Lower leg skin (tissue), 4 donors: ENCODE measurements around the gene EXOC6B. TPM values are rescaled to one million over a fixed set of nuclear protein-coding genes. Genes with fewer than 3 reads are reported as not detected.

Experiments used
- DNase-seq, 2 donors: peaks; one replicate each; pipeline ENCODE4 v3.0.0-alpha.2; 2019; ENCODE audit warnings: low spot score in 2 of 2
- H3K4me3 ChIP-seq: fragments of 200-600 bp; sonication (generic); 2 replicates; pipeline ENCODE4 v1.5.1; 2017; ENCODE audit warnings: mild to moderate bottlenecking, low read depth; ENCODE audit not compliant: poor library complexity, severe bottlenecking
- POLR2A ChIP-seq, 2 donors: fragments of 450-650 bp; IDR thresholded peaks; one replicate each; pipeline ENCODE4 v1.6.1; 2016 to 2017; ENCODE audit warnings: antibody characterized with exemption in 2 of 2, mild to moderate bottlenecking in 1 of 2, moderate library complexity in 1 of 2
- WGBS, 2 donors: methylation state at CpG; one replicate each; pipeline ENCODE4 v1.1.5; 2018; 5-methylcytosine and 5-hydroxymethylcytosine counted together
- intact Hi-C: fragments of 100-400 bp; cut with DNase I; formaldehyde crosslinking; loops from one replicate; pipeline ENCODE4 v1.15.0; 2023; ENCODE audit warnings: low total_unique reads
- total RNA-seq, 4 donors: library from RNA; depleted of rRNA; stranded (reverse); fragments of >200 nt; gene quantifications; one replicate each; pipeline ENCODE4 v1.1.0, GENCODE V29; 2016
- TF ChIP-seq, protein P1 (sequence below), 3 donors: fragments of 450-650 bp; IDR thresholded peaks; one replicate each; pipeline ENCODE4 v1.5.1; 2016; ENCODE audit warnings: antibody characterized with exemption in 3 of 3, mild to moderate bottlenecking in 3 of 3, moderate library complexity in 2 of 3

EXOC6B gene
- total RNA-seq, 4 donors from 2014 or later, result 85.8 to 164 (median 103) TPM

GRCh38 chr2:72204156-72204785 is 621.6 kb downstream of the EXOC6B start:
- no peak for DNase-seq

DNA sequence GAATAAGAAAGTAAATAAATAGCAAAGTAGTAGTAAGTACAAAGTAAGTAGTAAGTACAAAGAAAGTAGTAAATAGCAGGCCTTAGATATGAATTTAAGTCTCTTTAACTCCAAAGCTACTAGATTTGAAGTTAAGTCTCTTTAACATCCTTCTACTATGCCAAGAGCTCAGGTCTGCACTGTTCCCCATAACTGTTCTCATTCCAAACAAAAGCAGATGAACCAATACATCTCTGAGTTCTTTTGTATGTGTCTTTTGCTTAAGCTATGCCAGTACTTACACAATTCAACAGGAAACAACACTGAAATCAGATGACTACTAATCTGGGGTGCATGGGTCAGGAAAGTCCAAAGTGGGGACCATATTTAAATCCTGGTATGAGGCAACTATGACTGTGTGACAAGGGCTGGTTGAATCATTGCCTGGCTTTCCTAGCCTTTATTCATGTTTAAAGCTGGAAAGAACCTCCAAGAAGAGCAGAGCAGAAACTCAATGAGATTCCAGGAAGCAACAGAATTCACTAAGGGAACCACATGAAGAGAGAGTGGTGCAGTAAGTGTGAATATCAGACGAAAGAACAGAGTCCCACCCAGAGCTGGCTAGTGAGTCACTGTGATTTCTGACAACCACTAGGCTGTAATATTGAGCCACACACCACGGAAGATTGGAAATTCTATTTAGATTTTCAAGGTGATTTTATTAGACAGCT is 627.1 kb downstream of the EXOC6B start:
- no peak for DNase-seq
- no peak overlapping the region for H3K4me3 ChIP-seq
- intact Hi-C loops, result no loop called here
- WGBS, 2 donors, result 70 to 71% methylated on average over 2 of the region's 2 CpGs
- TF ChIP-seq, protein P1, sequence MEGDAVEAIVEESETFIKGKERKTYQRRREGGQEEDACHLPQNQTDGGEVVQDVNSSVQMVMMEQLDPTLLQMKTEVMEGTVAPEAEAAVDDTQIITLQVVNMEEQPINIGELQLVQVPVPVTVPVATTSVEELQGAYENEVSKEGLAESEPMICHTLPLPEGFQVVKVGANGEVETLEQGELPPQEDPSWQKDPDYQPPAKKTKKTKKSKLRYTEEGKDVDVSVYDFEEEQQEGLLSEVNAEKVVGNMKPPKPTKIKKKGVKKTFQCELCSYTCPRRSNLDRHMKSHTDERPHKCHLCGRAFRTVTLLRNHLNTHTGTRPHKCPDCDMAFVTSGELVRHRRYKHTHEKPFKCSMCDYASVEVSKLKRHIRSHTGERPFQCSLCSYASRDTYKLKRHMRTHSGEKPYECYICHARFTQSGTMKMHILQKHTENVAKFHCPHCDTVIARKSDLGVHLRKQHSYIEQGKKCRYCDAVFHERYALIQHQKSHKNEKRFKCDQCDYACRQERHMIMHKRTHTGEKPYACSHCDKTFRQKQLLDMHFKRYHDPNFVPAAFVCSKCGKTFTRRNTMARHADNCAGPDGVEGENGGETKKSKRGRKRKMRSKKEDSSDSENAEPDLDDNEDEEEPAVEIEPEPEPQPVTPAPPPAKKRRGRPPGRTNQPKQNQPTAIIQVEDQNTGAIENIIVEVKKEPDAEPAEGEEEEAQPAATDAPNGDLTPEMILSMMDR (IDR thresholded peaks at IDR 0.05), result no peak
- no peak for TF ChIP-seq POLR2A (IDR thresholded peaks at IDR 0.05)

More at GRCh38 chr2:72204156-72204785, 621.6 kb downstream of the EXOC6B start:
- intact Hi-C loops, result no loop called here
- TF ChIP-seq, protein P1 (IDR thresholded peaks at IDR 0.05), result no peak
- TF ChIP-seq POLR2A (IDR thresholded peaks at IDR 0.05), result no peak
- no peak overlapping the region for H3K4me3 ChIP-seq
- 71 to 77% methylated on average over 8 of the region's 8 CpGs for WGBS, 2 donors

GRCh38 chr2:72193723-72194122 is 632.1 kb downstream of the EXOC6B start:
- DNase-seq, result no peak
- no peak for TF ChIP-seq POLR2A (IDR thresholded peaks at IDR 0.05)
- TF ChIP-seq, protein P1 (IDR thresholded peaks at IDR 0.05), result no peak
- intact Hi-C loops, result no loop called here
- no peak overlapping the region for H3K4me3 ChIP-seq

DNA sequence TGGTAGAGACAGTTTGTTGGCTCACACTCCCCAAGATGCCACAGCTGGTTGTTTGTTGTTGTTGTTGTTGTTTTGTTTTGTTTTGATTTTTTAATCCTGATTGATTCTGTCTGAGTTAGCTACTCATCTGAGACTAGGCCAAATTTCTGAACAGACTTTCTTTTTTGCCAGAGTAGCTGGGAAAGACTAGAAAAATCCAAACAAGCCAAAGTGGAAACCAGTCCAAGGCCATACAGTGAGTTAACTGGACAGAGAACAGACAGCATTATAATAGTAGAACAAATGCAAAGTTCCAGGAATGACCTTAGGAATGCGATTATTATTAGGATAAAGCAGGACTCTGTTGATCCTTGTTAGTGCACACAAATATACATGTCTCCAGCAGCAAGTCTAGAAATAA is 634.4 kb downstream of the EXOC6B start:
- intact Hi-C loops, result no loop called here
- 74 to 96% methylated on average over 1 of the region's 1 CpG for WGBS, 2 donors
- no peak for DNase-seq
- no peak overlapping the region for H3K4me3 ChIP-seq
- TF ChIP-seq, protein P1 (IDR thresholded peaks at IDR 0.05), result no peak
- no peak for TF ChIP-seq POLR2A (IDR thresholded peaks at IDR 0.05)

DNA sequence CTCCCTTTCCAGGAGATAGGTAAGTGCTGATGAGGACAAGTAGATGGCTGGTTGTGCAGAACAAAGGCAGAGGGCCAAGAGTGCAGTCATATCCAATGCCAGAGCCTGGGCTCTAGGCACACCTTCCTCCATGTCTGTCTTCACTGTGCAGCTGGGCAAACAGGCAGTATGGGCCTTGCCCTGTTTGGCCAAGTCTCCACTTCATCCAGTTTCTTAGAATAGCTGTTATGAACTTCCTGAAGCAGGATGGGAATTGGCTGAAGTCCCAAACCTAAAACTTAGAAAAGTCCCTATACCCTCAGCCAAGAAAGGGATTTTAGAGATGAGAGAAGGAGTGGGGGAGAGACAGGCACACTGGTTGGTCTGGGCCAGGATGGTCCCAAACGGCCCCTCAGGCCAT is 640.6 kb downstream of the EXOC6B start:
- no peak for DNase-seq
- WGBS, 2 donors, result 46 to 65% methylated on average over 1 of the region's 1 CpG
- H3K4me3 ChIP-seq, result no peak overlapping the region
- TF ChIP-seq POLR2A (IDR thresholded peaks at IDR 0.05), result no peak
- TF ChIP-seq, protein P1 (IDR thresholded peaks at IDR 0.05), result no peak
- intact Hi-C loops, result no loop called here
